Mesenchymal stem cell (in vitro differentiated cells and primary cell): ENCODE data around the gene ADAM22.

Experiments used
- DNase-seq: peaks from one replicate; pipeline ENCODE4 v3.0.0-alpha.2; 2013
- H2AFZ ChIP-seq: one replicate; pipeline ENCODE4 v1.6.1; 2013; ENCODE audit warnings: low read depth, mild to moderate bottlenecking, control low read depth, inconsistent platforms, low read length, moderate library complexity
- H2AK5ac ChIP-seq: 2 replicates; pipeline ENCODE4 v1.6.1; 2013; ENCODE audit warnings: low read length, moderate library complexity, mild to moderate bottlenecking, inconsistent platforms; ENCODE audit not compliant: severe bottlenecking
- H2BK120ac ChIP-seq: one replicate; pipeline ENCODE4 v1.6.1; 2013; ENCODE audit warnings: low read depth, mild to moderate bottlenecking, inconsistent platforms, low read length, moderate library complexity
- H2BK12ac ChIP-seq, 2 experiments: one replicate each; pipeline ENCODE4 v1.6.1; 2013; ENCODE audit warnings: inconsistent platforms in 2 of 2, low read length in 2 of 2, mild to moderate bottlenecking in 2 of 2, moderate library complexity in 2 of 2, control low read depth in 1 of 2
- H2BK15ac ChIP-seq: one replicate; pipeline ENCODE4 v1.6.1; 2013; ENCODE audit warnings: mild to moderate bottlenecking, low read depth, inconsistent platforms; ENCODE audit not compliant: poor library complexity, severe bottlenecking
- H2BK5ac ChIP-seq: 2 replicates; pipeline ENCODE4 v1.6.1; 2013; ENCODE audit warnings: low read depth, mild to moderate bottlenecking, low read length, control low read depth, inconsistent platforms; ENCODE audit not compliant: poor library complexity, severe bottlenecking
- H3K14ac ChIP-seq, 2 experiments: one replicate each; pipeline ENCODE4 v1.6.1; 2013; ENCODE audit warnings: inconsistent platforms in 2 of 2, low read length in 2 of 2, control low read depth in 1 of 2, mild to moderate bottlenecking in 1 of 2, moderate library complexity in 1 of 2
- H3K18ac ChIP-seq, 2 experiments: one replicate each; pipeline ENCODE4 v1.6.1; 2013; ENCODE audit warnings: inconsistent platforms in 2 of 2, low read length in 2 of 2, control low read depth in 1 of 2, low read depth in 1 of 2, mild to moderate bottlenecking in 1 of 2
- H3K23ac ChIP-seq, 2 experiments: one replicate each; pipeline ENCODE4 v1.6.1; 2013; ENCODE audit warnings: inconsistent platforms in 2 of 2, low read length in 2 of 2, mild to moderate bottlenecking in 2 of 2, moderate library complexity in 2 of 2, control low read depth in 1 of 2
- H3K27ac ChIP-seq: 2 replicates; pipeline ENCODE4 v1.5.1; 2013; ENCODE audit warnings: mild to moderate bottlenecking, moderate library complexity, low read length, control low read depth, inconsistent platforms; ENCODE audit not compliant: poor library complexity, severe bottlenecking
- H3K27me3 ChIP-seq, 2 experiments: 2 replicates each; pipeline versions ENCODE4 v1.6.1 to v1.7.0; 2013; ENCODE audit warnings: low read length in 2 of 2, mild to moderate bottlenecking in 2 of 2, moderate library complexity in 2 of 2, control low read depth in 1 of 2, inconsistent platforms in 1 of 2; ENCODE audit not compliant: control insufficient read depth in 1 of 2, insufficient read depth in 1 of 2
- H3K36me3 ChIP-seq, 2 experiments: 2 replicates each; pipeline versions ENCODE4 v1.6.1 to v1.7.0; 2013; ENCODE audit warnings: low read length in 2 of 2, control low read depth in 1 of 2, inconsistent platforms in 1 of 2, low read depth in 1 of 2, mild to moderate bottlenecking in 1 of 2; ENCODE audit not compliant: insufficient read depth in 2 of 2, control insufficient read depth in 1 of 2
- H3K4ac ChIP-seq, 2 experiments: one replicate each; pipeline ENCODE4 v1.6.1; 2013; ENCODE audit warnings: inconsistent platforms in 2 of 2, low read length in 2 of 2, mild to moderate bottlenecking in 2 of 2, moderate library complexity in 2 of 2, control low read depth in 1 of 2, low read depth in 1 of 2
- H3K4me1 ChIP-seq: 2 replicates; pipeline ENCODE4 v1.6.1; 2013; ENCODE audit warnings: low read depth, low read length, control low read depth; ENCODE audit not compliant: control insufficient read depth, insufficient read depth
- H3K4me2 ChIP-seq: 2 replicates; pipeline ENCODE4 v1.6.1; 2013; ENCODE audit warnings: low read length, mild to moderate bottlenecking, inconsistent platforms; ENCODE audit not compliant: poor library complexity, severe bottlenecking
- H3K4me3 ChIP-seq, 2 experiments: 2 replicates each; pipeline versions ENCODE4 v1.5.1 to v1.7.0; 2013; ENCODE audit warnings: low read length in 2 of 2, mild to moderate bottlenecking in 2 of 2, control low read depth in 1 of 2, low read depth in 1 of 2; ENCODE audit not compliant: insufficient read depth in 1 of 2
- H3K79me1 ChIP-seq: replicated peaks from 2 replicates; pipeline ENCODE4 v1.6.1; 2013; ENCODE audit warnings: mild to moderate bottlenecking, control low read depth, low read length, inconsistent platforms; ENCODE audit not compliant: poor library complexity, severe bottlenecking
- H3K9ac ChIP-seq: 2 replicates; pipeline ENCODE4 v1.7.0; 2013; ENCODE audit warnings: mild to moderate bottlenecking, low read length, moderate library complexity
- H3K9me3 ChIP-seq: 2 replicates; pipeline ENCODE4 v1.7.0; 2013; ENCODE audit warnings: mild to moderate bottlenecking, low read length; ENCODE audit not compliant: control insufficient read depth
- H4K8ac ChIP-seq: one replicate; pipeline ENCODE4 v1.6.1; 2013; ENCODE audit warnings: inconsistent platforms, mild to moderate bottlenecking, low read length, moderate library complexity
- H4K91ac ChIP-seq: one replicate; pipeline ENCODE4 v1.6.1; 2013; ENCODE audit warnings: mild to moderate bottlenecking, low read length, inconsistent platforms
- WGBS: methylation state at CpG from one replicate; pipeline ENCODE4 v1.1.7; 2013; ENCODE audit warnings: mixed read lengths; 5-methylcytosine and 5-hydroxymethylcytosine counted together

ADAM22 gene

DNA sequence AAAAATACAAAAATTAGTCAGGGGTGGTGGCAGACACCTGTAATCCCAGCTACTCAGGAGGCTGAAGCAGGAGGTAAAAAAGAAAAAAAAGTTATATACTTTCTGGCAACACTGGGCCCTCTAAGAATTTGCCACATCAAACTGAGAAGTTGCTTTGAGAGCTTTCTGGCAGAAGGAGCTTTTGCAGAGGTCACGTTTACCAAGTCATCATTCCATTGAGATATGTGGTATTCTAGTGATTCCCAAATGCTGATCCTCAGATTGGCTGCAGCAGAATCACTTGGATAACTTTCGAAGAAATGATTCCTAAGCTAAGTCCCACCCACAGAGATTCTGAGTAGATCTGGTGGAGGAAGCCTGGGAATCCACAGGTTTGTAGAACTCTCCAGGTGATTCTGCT, 80.5 kb downstream of the ADAM22 start:
- Histone ChIP-seq H4K8ac (no peak overlapping the region), H2BK15ac (peak overlapping the region; percentile 7), H2AFZ (no peak overlapping the region), H3K27ac (no peak overlapping the region), H2BK5ac (no peak overlapping the region), H3K36me3 (no peaks in the 10 kb centered on the region), H3K4me2 (no peak overlapping the region), H2BK12ac (no peak overlapping the region), H3K4me1 (no peaks in the 10 kb centered on the region), H3K79me1 (no peaks in the 10 kb centered on the region), H3K9ac (no peak overlapping the region), H2BK120ac (no peak overlapping the region), H3K9me3 (no peaks in the 10 kb centered on the region), H3K4ac (no peak overlapping the region), H3K4me3 (no peak overlapping the region), H3K14ac (no peak overlapping the region), H4K91ac (no peak overlapping the region), H2AK5ac (no peak overlapping the region), H3K27me3 (no peaks in the 10 kb centered on the region), H3K23ac (no peak overlapping the region), H3K18ac (no peak overlapping the region)
- WGBS, result 85% methylated on average over 2 of the region's 2 CpGs
- DNase-seq, result no peak

DNA sequence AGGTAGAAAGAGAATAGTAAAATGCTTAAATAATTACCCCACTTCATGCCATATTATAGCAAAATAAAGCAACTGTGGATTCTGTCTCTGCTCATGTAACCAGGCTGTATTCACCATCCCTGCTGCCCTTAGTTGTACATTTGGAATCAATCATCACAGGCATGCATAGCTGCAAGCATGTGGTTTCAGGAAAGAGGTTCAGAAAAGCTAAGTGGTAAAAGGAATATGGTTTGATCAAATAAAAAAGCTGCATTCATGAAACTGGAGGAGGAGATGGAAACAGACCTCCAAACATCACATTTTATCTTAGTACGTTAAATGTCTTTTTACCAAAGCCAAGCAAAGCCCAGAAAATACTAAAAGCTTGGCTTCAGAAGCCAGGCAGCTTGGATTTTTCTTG, 81.3 kb downstream of the ADAM22 start:
- no peak overlapping the region for H3K4me3 ChIP-seq
- H4K8ac ChIP-seq, result no peak overlapping the region
- H3K9ac ChIP-seq, result no peak overlapping the region
- no peak overlapping the region for H2BK15ac ChIP-seq
- H3K14ac ChIP-seq, result no peak overlapping the region
- H3K4me2 ChIP-seq, result no peak overlapping the region
- no peak overlapping the region for H3K23ac ChIP-seq
- H4K91ac ChIP-seq, result no peak overlapping the region
- no peak overlapping the region for H3K4ac ChIP-seq
- DNase-seq, result no peak
- H3K18ac ChIP-seq, result no peak overlapping the region
- no peak overlapping the region for H2BK5ac ChIP-seq
- WGBS, result 100% methylated on average over 1 of the region's 1 CpG
- no peaks in the 10 kb centered on the region for H3K27me3 ChIP-seq
- H3K36me3 ChIP-seq, result no peaks in the 10 kb centered on the region
- H3K4me1 ChIP-seq, result no peaks in the 10 kb centered on the region
- no peak overlapping the region for H2AK5ac ChIP-seq
- no peak overlapping the region for H2BK120ac ChIP-seq
- no peak overlapping the region for H2BK12ac ChIP-seq
- H3K27ac ChIP-seq, result no peak overlapping the region
- no peaks in the 10 kb centered on the region for H3K79me1 ChIP-seq
- H3K9me3 ChIP-seq, result no peaks in the 10 kb centered on the region
- no peak overlapping the region for H2AFZ ChIP-seq

DNA sequence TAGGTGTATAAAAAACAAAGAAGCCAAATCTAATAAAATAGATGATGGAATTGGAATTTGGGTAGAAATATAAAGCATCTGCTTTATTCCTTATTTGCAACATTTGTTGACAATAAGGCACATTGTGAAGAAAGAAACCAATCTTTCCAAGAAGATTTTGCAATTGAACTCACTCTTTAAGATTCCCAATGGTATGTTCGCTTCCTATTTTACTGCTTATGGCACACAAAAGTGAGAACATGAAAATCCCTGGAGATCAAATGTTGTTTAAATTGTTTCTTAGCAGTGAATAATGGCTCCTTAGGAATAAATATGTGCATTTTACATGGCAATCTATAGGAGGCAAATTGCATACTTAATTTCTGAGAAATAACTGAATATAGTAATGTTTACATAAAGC, 84.5 kb downstream of the ADAM22 start:
- H2BK12ac ChIP-seq, result no peak overlapping the region
- H3K4me2 ChIP-seq, result no peak overlapping the region
- H2AFZ ChIP-seq, result no peak overlapping the region
- no peak for DNase-seq
- no peak overlapping the region for H3K14ac ChIP-seq
- no peaks in the 10 kb centered on the region for H3K4me1 ChIP-seq
- H3K4me3 ChIP-seq, result no peak overlapping the region
- H3K18ac ChIP-seq, result no peak overlapping the region
- no peak overlapping the region for H2AK5ac ChIP-seq
- H3K27me3 ChIP-seq, result no peaks in the 10 kb centered on the region
- H2BK120ac ChIP-seq, result no peak overlapping the region
- no peak overlapping the region for H3K23ac ChIP-seq
- no peaks in the 10 kb centered on the region for H3K79me1 ChIP-seq
- WGBS, result 100% methylated on average over 1 of the region's 1 CpG
- no peak overlapping the region for H3K4ac ChIP-seq
- no peak overlapping the region for H4K91ac ChIP-seq
- H3K9ac ChIP-seq, result no peak overlapping the region
- H3K36me3 ChIP-seq, result no peaks in the 10 kb centered on the region
- H3K27ac ChIP-seq, result no peak overlapping the region
- H3K9me3 ChIP-seq, result no peaks in the 10 kb centered on the region
- no peak overlapping the region for H2BK15ac ChIP-seq
- H2BK5ac ChIP-seq, result no peak overlapping the region
- H4K8ac ChIP-seq, result no peak overlapping the region

DNA sequence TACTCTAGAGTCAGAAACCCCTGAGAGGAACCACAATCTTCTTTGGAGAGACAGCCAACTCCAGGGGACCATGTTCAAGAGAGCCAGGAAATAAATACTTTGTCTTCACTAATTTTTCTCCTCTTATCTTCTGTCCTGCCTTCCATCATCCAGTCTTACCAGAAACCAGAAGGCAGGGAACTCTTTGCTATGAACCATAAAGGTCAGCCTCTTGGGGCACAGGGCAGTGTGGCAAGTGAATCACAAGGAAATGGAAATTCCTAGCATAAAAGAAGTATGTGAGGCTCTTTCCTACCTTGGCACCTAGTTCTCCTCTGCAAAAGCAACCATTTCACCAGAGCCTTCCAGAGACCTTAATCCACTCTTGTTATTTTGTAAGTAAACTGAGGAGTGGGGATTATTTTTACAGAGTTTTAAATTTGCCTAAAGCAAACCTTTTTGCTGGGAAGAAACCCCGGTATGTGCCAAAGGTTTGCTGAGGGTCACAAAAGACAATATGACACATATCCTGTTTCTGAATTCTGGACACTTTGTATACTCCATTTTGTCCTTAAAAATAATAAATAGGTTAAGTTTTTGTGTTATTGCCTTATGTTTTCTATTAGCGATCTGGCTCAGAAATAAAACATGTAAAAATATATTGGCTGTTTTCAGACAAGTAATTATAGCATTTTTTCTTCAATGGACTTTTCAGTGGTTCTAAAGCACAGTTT, 87.1 kb downstream of the ADAM22 start:
- Histone ChIP-seq H3K4me2 (no peak overlapping the region), H2AK5ac (no peak overlapping the region), H4K91ac (no peak overlapping the region), H3K4me1 (no peaks in the 10 kb centered on the region), H3K4me3 (no peak overlapping the region), H4K8ac (no peak overlapping the region), H3K18ac (no peak overlapping the region), H3K14ac (no peak overlapping the region), H2BK12ac (no peak overlapping the region), H2BK120ac (no peak overlapping the region), H2BK15ac (no peak overlapping the region), H3K79me1 (no peaks in the 10 kb centered on the region), H3K27me3 (no peaks in the 10 kb centered on the region), H3K9me3 (peaks cover 5% of the 10 kb centered on the region), H3K23ac (no peak overlapping the region), H2AFZ (no peak overlapping the region), H3K36me3 (no peaks in the 10 kb centered on the region), H3K9ac (no peak overlapping the region), H3K4ac (no peak overlapping the region), H2BK5ac (no peak overlapping the region), H3K27ac (no peak overlapping the region)
- no peak for DNase-seq
- 13% methylated on average over 1 of the region's 2 CpGs for WGBS
